ENCODE data around the gene HAPSTR1. TPM values are rescaled to one million over a fixed set of nuclear protein-coding genes. Genes with fewer than 3 reads are reported as not detected.

HAPSTR1 gene
- total and polyA plus RNA-seq, 2 experiments from 2014 or later = 9.5 to 66.0 TPM

DNA sequence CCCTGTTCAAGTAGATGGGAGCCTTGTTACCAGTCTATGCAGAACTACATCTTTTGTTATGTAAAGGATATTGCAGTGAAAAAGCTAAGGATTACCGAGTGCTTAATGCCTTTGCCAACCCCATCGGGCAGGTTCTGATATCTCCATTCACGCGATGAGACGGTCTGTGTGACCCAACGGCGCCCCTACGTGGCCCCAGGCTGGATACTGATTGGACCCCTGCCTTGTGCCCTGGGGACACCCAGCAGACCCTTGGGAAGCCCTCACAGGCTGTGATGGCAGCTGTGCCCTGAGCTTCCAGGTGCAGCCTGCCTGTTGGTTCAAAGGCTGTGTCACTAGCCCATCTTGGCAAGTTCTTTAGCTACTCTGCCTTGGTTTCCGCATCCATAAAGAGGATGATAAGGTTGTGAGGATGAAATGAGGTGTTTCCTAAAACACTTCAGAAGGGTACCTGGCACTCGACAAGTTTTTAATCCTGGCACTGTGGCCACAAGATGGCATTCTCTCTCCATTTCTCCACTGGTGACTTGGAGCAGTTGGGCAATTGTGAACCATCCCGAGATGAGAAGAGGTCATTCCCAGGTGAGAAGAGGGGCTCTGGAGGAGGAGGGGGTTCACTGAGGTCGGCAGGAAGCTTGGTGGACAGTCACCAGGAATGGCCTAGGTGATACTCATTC is 33.6 kb downstream of the HAPSTR1 start:
- Mint-ChIP-seq H3K4me1 (peaks cover 39% of the 10 kb centered on the region), H3K27ac (0 out of 2 replicates have a peak overlapping the region, but pooled peaks have one; percentile 2), H3K9me3 (no peaks in the 10 kb centered on the region), H3K27me3 (ENCODE audit: insufficient read depth, low read depth, poor library complexity) (peaks cover 12% of the 10 kb centered on the region), H3K36me3 (ENCODE audit: low read depth) (peaks cover 30% of the 10 kb centered on the region), H3K4me3 (no peak overlapping the region)
- no peak overlapping the region for H3K4me3 ChIP-seq
- H3K9me2 ChIP-seq (ENCODE audit: insufficient read depth) = no peaks in the 10 kb centered on the region
- TF ChIP-seq REST (IDR thresholded peaks at IDR 0.05; ENCODE audit: unreplicated experiment) (no peak), ETS1 (IDR thresholded peaks at IDR 0.05) (no peak)
- TF ChIP-seq, protein P1, sequence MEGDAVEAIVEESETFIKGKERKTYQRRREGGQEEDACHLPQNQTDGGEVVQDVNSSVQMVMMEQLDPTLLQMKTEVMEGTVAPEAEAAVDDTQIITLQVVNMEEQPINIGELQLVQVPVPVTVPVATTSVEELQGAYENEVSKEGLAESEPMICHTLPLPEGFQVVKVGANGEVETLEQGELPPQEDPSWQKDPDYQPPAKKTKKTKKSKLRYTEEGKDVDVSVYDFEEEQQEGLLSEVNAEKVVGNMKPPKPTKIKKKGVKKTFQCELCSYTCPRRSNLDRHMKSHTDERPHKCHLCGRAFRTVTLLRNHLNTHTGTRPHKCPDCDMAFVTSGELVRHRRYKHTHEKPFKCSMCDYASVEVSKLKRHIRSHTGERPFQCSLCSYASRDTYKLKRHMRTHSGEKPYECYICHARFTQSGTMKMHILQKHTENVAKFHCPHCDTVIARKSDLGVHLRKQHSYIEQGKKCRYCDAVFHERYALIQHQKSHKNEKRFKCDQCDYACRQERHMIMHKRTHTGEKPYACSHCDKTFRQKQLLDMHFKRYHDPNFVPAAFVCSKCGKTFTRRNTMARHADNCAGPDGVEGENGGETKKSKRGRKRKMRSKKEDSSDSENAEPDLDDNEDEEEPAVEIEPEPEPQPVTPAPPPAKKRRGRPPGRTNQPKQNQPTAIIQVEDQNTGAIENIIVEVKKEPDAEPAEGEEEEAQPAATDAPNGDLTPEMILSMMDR (conservative IDR thresholded peaks at IDR 0.05; ENCODE audit: low read depth in 2 of 2) = peak; percentile 50 to 68
- H3K4me1 ChIP-seq (ENCODE audit: insufficient read depth) = peaks cover 19% of the 10 kb centered on the region
- H3K79me2 ChIP-seq (replicated peaks; ENCODE audit: insufficient read depth) = peaks cover 67% of the 10 kb centered on the region
- H2AFZ ChIP-seq = no peak overlapping the region
- no peak overlapping the region for H3K4me2 ChIP-seq
- DNase-seq (ENCODE audit: low spot score) (peak; percentile 66), ATAC-seq (peak; percentile 72)
- peaks cover 4% of the 10 kb centered on the region; the same call in 1 of the 2 replicates for H3F3A ChIP-seq (replicated peaks; ENCODE audit: low read depth)
- H3K36me3 ChIP-seq (ENCODE audit: insufficient read depth) = no peaks in the 10 kb centered on the region
- H4K20me1 ChIP-seq (replicated peaks; ENCODE audit: insufficient read depth) = peaks cover 48% of the 10 kb centered on the region
- H3K27me3 ChIP-seq (ENCODE audit: insufficient read depth) = no peaks in the 10 kb centered on the region
- 0 out of 2 replicates have a peak overlapping the region, but pooled peaks have one; percentile 76 for H3K27ac ChIP-seq (ENCODE audit: low read depth)

- Histone ChIP-seq H3K36me3 (ENCODE audit: insufficient read depth) (no peaks in the 10 kb centered on the region), H3K4me1 (ENCODE audit: insufficient read depth) (peaks cover 19% of the 10 kb centered on the region), H3K79me2 (replicated peaks; ENCODE audit: insufficient read depth) (peaks cover 58% of the 10 kb centered on the region), H3K9me2 (ENCODE audit: insufficient read depth) (no peaks in the 10 kb centered on the region), H3K27me3 (ENCODE audit: insufficient read depth) (no peaks in the 10 kb centered on the region), H3K4me2 (no peak overlapping the region), H3K4me3 (no peak overlapping the region), H2AFZ (no peak overlapping the region), H3K27ac (ENCODE audit: low read depth) (no peak overlapping the region), H4K20me1 (replicated peaks; ENCODE audit: insufficient read depth) (peaks cover 42% of the 10 kb centered on the region), H3F3A (replicated peaks; ENCODE audit: low read depth) (peaks cover 4% of the 10 kb centered on the region; the same call in 1 of the 2 replicates)
- H3K4me1 Mint-ChIP-seq = peaks cover 39% of the 10 kb centered on the region
- peaks cover 26% of the 10 kb centered on the region for H3K36me3 Mint-ChIP-seq (ENCODE audit: low read depth)
- H3K27ac Mint-ChIP-seq = no peak overlapping the region
- DNase-seq (ENCODE audit: low spot score) (no peak), ATAC-seq (no peak)
- H3K9me3 Mint-ChIP-seq = no peaks in the 10 kb centered on the region
- no peak overlapping the region for H3K4me3 Mint-ChIP-seq
- peaks cover 12% of the 10 kb centered on the region for H3K27me3 Mint-ChIP-seq (ENCODE audit: insufficient read depth, low read depth, poor library complexity)
- TF ChIP-seq EZH2phosphoT487 (IDR thresholded peaks at IDR 0.05; ENCODE audit: unreplicated experiment) (no peak), CREB1 (CRISPR knock-in tag; IDR thresholded peaks at IDR 0.05; ENCODE audit: low read depth) (no peak)
- TF ChIP-seq, protein P1 (conservative IDR thresholded peaks at IDR 0.05; ENCODE audit: low read depth in 2 of 2) = no peak
Measured at GRCh38 chr16:9125658-9126505, 34.4 kb downstream of the HAPSTR1 start.
